Stimulated activated CD4-positive, alpha-beta T cell treated with anti-CD3 and anti-CD28 coated beads, Interleukin-15, amount 100 ng/mL, for 1 hour (primary cell): ENCODE results near the gene TAB2.
"Not testable (repeated sequence)": the region's sequence is repeated elsewhere in the genome, so short reads cannot be mapped to it uniquely, and the experiment has no call there.

ENCODE experiments used
- DNase-seq, 2 donors: peaks; one replicate each; pipeline ENCODE4 v3.0.0-alpha.2; 2020; ENCODE audit warnings: low read depth in 1 of 2, low spot score in 1 of 2

The TAB2 gene

GRCh38 chr6:149311766-149312165, 5.7 kb upstream of the TAB2 start:
- no peak for DNase-seq

- DNase-seq: no peak
Observed at GRCh38 chr6:149313070-149313469, 4.4 kb upstream of the TAB2 start.

- DNase-seq: no peak
Observed at GRCh38 chr6:149313861-149314260, 3.7 kb upstream of the TAB2 start.

- no peak for DNase-seq
Observed at GRCh38 chr6:149314325-149314905, 3.1 kb upstream of the TAB2 start.

- no peak for DNase-seq
Observed at GRCh38 chr6:149316108-149316727, 1.3 kb upstream of the TAB2 start.

GRCh38 chr6:149316740-149317643, 520 bp upstream of the TAB2 start:
- peak; percentile 77 to 83 for DNase-seq

- no peak for DNase-seq
Observed at GRCh38 chr6:149318581-149319286, 1.2 kb downstream of the TAB2 start.

GRCh38 chr6:149319422-149319821, 1.9 kb downstream of the TAB2 start:
- DNase-seq: no peak

GRCh38 chr6:149320016-149320415, 2.5 kb downstream of the TAB2 start:
- DNase-seq: not testable (repeated sequence)

- DNase-seq: no peak
Observed at GRCh38 chr6:149320796-149321195, 3.3 kb downstream of the TAB2 start.

- no peak for DNase-seq
Observed at GRCh38 chr6:149323353-149323752, 5.8 kb downstream of the TAB2 start.

GRCh38 chr6:149323925-149324324, 6.4 kb downstream of the TAB2 start:
- no peak for DNase-seq

GRCh38 chr6:149324428-149324827, 6.9 kb downstream of the TAB2 start:
- DNase-seq: no peak

GRCh38 chr6:149325648-149326236, 8.2 kb downstream of the TAB2 start:
- no peak for DNase-seq

GRCh38 chr6:149327638-149328037, 10.1 kb downstream of the TAB2 start:
- no peak for DNase-seq

GRCh38 chr6:149328083-149328482, 10.6 kb downstream of the TAB2 start:
- DNase-seq: no peak

GRCh38 chr6:149329529-149329928, 12.0 kb downstream of the TAB2 start:
- DNase-seq: no peak

GRCh38 chr6:149330133-149330532, 12.6 kb downstream of the TAB2 start:
- no peak for DNase-seq

- no peak for DNase-seq
Observed at GRCh38 chr6:149331043-149331807, 13.7 kb downstream of the TAB2 start.

- no peak for DNase-seq
Observed at GRCh38 chr6:149331871-149332270, 14.4 kb downstream of the TAB2 start.
